HG03378 (cell line): ENCODE data around the gene GKN2.

Source experiments
- ATAC-seq: cut with Tn5 transposase; IDR thresholded peaks from one replicate; pipeline ENCODE4 v1.9.1; 2021; ENCODE audit warnings: mild to moderate bottlenecking, moderate library complexity; ENCODE audit not compliant: unreplicated experiment

GKN2 gene

DNA sequence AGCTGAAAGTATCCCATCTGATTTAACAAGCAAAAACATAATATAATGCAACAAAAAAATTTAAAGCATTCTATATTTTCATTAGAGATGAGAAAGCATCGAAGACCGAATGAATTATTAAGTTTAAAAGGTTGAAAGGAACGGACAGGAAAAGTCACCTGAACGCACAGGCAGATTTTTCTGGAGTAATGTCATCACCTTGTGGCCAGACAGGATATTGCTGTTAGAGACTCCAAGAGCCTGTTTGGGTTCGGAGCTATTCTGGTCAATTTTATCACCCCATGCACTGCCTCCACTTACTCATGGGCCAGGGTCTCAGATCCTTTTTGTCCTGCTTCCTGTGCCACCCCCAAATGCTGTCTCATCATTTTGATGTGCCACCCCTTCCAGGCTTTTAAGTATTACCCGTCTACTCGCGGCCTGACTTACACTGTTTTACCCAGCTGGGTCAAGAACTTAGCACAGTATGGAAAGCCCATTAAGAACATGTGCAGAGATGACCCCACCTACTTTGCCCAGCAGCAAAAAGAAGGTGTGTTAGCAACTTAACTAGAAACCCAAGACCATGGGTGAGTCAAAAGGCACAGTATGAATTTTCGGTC is 27.3 kb downstream of the GKN2 start:
- ATAC-seq = no peak

GRCh38 chr2:68921646-68922045 is 31.0 kb downstream of the GKN2 start:
- no peak for ATAC-seq

GRCh38 chr2:68920481-68921170 is 32.1 kb downstream of the GKN2 start:
- ATAC-seq = no peak

GRCh38 chr2:68918497-68918896 is 34.2 kb downstream of the GKN2 start:
- no peak for ATAC-seq

DNA sequence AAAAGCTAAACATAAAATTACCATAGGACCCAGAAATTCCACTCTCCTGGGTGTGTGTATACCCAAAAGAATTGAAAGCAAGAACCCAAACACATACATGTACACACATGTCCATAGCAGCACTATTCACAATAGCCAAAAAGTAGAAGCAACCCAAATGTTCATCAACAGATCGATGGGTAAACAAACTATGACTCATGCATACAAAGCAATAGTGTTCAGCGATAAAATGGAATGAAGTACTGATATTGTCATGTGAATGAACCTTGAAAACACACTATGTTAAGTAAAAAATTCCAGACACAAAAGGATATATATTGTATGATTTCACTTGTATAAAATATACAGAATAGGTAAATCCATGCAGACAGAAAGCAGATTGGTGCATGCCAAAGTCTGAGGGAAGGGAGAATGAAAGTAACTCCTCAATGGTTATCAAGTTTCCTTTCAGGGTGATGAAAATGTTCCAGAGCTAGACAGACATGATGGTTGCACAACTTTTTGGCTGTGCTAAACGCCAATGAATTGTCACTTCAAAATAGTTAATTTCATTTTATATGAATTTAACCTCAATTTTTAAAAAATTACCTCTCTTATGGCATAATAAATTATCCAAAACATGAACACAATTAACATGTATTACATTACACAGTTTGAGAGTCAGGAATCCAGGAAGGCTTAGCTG is 35.5 kb downstream of the GKN2 start:
- ATAC-seq = no peak

DNA sequence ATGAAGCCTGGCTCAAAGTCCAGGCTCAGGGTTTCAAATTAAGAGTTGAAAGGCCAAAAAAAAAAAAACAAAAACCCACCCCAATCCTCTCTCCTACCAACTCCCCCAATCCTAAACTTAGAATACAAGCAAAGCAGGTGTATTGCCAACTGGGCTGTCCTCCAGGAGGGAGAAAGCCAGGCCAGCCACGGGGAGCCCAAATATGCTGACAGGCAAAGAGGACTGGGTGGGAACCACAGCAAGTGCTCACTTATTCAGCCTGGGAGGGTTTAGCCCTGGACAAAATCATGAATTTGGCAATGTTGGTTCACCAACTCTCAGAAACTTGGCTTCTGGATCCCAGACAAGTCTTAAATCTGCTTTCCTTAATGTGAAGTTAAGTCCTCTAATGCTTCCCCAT is 36.5 kb downstream of the GKN2 start:
- ATAC-seq = no peak

GRCh38 chr2:68915393-68915792 is 37.3 kb downstream of the GKN2 start:
- ATAC-seq = no peak

DNA sequence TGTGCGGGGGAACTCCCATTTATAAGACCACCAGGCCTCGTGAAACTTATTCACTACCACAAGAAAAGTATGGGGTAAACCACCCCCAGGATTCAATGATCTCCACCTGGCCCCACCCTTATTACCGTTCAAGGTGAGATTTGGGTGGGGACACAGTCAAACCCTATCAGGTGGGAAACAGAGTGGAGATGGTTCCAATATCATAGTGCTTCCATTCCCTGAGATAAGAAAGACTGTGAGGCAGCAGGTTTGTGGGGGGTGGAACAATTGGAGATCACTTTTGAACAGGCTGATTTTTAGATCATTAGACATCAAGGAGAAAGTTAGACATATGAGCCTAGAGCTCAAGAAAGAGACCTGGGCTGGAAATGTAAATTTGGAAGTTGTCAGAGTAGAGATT is 39.3 kb downstream of the GKN2 start:
- ATAC-seq = no peak

DNA sequence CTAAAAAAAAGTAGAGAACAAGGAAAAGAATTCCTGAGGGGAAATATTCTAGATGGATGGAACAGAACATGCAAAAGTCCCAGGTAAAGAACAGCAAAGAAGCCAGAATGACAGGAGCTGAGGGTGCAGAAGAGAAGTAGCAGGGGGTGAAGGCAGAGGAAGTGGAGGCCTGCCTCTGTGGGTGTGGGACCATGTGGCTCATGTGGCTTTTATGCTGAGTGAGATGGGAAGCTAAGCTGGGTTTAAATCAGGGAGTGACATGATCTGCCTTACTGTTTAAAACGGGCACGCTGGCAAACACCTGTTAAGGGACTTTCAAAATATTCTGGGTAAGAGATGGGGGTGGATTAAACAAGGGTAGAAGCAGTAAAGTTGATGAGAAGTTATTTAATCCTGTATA is 40.0 kb downstream of the GKN2 start:
- ATAC-seq = no peak

- ATAC-seq = no peak
Observed at GRCh38 chr2:68912111-68912510, 40.6 kb downstream of the GKN2 start.

GRCh38 chr2:68911709-68912108 is 41.0 kb downstream of the GKN2 start:
- ATAC-seq = no peak

GRCh38 chr2:68911246-68911645 is 41.4 kb downstream of the GKN2 start:
- no peak for ATAC-seq

DNA sequence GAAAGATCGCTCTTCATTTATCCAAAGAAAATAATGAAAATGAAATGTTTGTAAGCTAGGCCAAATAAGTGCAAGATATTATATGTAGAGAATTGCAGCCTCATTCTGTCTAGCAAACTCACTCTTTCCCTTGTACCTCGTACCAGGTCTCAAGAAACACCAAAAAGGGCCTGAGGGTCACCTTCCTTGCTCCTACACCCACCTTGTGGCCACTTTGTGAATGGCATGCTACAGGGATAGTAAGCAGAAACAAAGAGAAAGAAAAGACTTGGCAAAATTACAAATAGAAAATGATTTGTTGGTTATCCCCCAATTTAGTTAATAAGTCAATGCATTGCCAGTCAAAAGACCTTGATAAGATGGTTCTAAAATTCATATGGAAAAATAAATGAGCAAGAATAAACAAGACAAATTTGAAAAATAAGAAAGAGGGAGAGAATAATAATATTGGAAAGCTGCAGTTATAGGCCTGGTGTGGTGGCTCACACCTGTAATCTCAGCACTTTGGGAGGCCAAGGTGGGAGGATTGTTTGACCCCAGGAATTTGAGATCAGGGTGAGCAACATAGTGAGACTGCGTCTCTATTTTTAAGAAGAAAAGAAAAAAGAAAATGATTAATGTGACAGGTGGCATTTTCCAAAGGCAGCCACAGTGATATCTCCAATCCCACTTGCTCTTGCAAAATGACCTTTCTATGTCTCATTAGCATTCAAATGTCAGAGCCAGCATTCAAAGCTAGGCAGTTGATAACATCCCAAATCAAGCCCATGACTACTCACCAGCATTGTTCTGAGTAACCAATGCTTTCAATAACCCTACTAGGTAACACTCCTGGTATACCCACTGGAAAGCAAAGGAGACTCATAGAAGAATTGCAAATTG is 42.7 kb downstream of the GKN2 start:
- peak; percentile 40 for ATAC-seq

- peak; percentile 97 for ATAC-seq
Observed at GRCh38 chr2:68908392-68908970, 44.2 kb downstream of the GKN2 start.

DNA sequence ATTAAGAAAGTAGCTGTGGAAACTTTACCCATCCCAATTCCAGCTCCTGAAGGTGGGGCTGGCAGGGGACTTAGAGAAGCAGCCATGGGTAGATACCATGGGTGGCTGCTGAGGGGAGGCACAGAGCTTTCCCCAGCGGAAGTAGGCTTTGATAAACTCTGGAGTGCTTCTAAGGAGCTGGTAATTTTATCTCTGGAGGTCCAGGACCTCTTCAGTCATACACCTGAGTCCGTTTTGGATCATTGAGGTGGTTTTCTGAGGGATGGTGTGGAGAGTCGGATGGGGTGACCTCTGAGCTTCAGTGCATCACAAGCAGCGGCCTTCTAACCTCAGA is 44.8 kb downstream of the GKN2 start:
- no peak for ATAC-seq

DNA sequence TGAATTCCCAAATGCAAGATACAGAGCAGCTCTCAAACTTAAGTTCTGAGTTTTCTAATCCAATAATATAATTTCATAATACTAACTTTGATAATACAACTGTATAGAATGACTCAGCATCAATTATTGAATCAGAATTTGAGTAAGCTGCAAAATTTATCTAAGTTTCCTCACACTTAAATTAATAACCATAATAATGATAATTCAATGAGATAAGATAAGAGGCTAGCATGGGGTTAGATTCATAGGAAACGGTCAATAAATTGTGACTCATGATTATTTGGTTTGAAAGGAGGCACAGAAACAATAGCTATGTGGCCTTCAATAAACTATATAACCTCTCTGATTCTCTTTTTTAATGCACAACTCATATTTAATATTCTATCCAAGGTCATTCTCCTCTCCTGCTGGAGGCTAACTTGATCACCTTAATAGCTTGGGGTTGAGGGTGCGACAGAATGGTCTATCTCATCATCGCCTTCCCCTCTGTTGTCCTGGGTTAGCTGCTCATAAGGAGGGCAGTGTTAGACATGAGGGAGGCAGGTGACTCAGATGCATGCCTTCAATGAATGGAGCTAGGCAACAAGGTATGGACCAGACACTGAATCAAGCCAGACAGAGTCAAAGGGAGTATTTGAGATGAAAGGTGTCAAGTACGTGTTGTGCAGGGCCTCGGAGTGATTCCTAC is 45.3 kb downstream of the GKN2 start:
- no peak for ATAC-seq

GRCh38 chr2:68906716-68907115 is 46.0 kb downstream of the GKN2 start:
- no peak for ATAC-seq

DNA sequence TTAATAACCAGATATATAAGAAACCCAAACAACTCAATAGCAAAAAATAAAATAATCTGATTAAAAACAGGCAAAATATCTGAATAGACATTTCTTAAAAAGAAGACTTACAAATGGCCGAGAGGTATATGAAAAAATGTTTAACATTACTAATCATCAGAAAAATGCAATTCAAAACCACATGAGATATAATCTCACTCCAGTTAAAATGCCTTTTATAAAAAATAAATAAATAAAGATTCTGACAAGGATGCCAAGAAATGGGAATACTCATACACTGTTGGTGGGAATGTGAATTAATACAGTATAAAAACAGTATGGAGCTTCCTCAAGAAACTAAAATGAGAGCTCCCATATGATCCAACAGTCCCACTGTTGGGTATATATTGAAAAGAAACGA is 47.6 kb downstream of the GKN2 start:
- no peak for ATAC-seq

DNA sequence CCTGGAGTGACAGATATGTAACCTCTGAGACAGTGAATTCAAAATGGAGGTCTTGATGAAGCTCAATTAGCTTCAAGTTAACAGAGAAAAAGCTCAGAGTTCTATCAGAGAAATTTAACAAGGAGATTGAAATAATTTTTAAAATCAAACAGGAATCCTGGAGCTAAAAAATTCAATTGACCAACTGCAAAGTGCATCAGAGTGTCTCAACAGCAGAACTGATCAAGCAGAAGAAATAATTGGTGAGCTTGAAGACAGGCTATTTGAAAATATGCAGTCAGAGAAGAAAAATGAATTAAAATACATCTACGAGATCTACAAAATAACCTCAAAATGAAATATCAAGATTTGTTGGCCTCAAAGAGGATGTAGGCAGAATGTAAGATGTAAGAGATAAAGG is 51.1 kb downstream of the GKN2 start:
- no peak for ATAC-seq

GRCh38 chr2:68901199-68901514 is 51.5 kb downstream of the GKN2 start:
- no peak for ATAC-seq
